ENCODE measurements around the gene CD3G.
"Not testable (repeated sequence)": the region's sequence is repeated elsewhere in the genome, so short reads cannot be mapped to it uniquely, and the experiment has no call there.

CD3G gene

DNA sequence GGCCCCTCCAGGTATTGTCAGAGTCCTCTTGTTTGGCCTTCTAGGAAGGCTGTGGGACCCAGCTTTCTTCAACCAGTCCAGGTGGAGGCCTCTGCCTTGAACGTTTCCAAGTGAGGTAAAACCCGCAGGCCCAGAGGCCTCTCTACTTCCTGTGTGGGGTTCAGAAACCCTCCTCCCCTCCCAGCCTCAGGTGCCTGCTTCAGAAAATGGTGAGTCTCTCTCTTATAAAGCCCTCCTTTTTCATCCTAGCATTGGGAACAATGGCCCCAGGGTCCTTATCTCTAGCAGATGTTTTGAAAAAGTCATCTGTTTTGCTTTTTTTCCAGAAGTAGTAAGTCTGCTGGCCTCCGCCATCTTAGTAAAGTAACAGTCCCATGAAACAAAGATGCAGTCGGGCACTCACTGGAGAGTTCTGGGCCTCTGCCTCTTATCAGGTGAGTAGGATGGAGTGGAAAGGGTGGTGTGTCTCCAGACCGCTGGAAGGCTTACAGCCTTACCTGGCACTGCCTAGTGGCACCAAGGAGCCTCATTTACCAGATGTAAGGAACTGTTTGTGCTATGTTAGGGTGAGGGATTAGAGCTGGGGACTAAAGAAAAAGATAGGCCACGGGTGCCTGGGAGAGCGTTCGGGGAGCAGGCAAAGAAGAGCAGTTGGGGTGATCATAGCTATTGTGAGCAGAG lies 39.4 kb upstream of the CD3G start, which contains the start of gene CD3E:
TSS of gene CD3E (plus strand) at position 163 of the 681 bp plus-strand sequence. CDS start at position 386, 223 bp downstream.
- H3K4me3 ChIP-seq (ENCODE audit: low read depth, low read length): no peak within 1 kb of the TSS
- TF ChIP-seq, protein P1, sequence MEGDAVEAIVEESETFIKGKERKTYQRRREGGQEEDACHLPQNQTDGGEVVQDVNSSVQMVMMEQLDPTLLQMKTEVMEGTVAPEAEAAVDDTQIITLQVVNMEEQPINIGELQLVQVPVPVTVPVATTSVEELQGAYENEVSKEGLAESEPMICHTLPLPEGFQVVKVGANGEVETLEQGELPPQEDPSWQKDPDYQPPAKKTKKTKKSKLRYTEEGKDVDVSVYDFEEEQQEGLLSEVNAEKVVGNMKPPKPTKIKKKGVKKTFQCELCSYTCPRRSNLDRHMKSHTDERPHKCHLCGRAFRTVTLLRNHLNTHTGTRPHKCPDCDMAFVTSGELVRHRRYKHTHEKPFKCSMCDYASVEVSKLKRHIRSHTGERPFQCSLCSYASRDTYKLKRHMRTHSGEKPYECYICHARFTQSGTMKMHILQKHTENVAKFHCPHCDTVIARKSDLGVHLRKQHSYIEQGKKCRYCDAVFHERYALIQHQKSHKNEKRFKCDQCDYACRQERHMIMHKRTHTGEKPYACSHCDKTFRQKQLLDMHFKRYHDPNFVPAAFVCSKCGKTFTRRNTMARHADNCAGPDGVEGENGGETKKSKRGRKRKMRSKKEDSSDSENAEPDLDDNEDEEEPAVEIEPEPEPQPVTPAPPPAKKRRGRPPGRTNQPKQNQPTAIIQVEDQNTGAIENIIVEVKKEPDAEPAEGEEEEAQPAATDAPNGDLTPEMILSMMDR (IDR thresholded peaks at IDR 0.05): no peak
- no peaks in the 10 kb centered on the region for H3K9me3 ChIP-seq (ENCODE audit: control insufficient read depth, low read length)
- no peaks in the 10 kb centered on the region for H3K27me3 ChIP-seq (ENCODE audit: control insufficient read depth, insufficient read depth, low read length)
- no peaks in the 10 kb centered on the region for H3K36me3 ChIP-seq (ENCODE audit: control insufficient read depth, insufficient read depth, low read length)
- H3K79me2 ChIP-seq: no peaks in the 10 kb centered on the region
- H3K4me1 ChIP-seq: no peaks in the 10 kb centered on the region
- no peak within 1 kb of the TSS for H3K4me2 ChIP-seq (ENCODE audit: low read length)
- H2AFZ ChIP-seq: no peak within 1 kb of the TSS
- no peak within 1 kb of the TSS for H3K9ac ChIP-seq
- H3K27ac ChIP-seq: no peak within 1 kb of the TSS

GRCh38 chr11:118305726-118306125 lies 38.4 kb upstream of the CD3G start:
- H2AFZ ChIP-seq: no peak overlapping the region
- H3K4me2 ChIP-seq (ENCODE audit: low read length): no peak overlapping the region
- no peak overlapping the region for H3K27ac ChIP-seq
- H3K4me3 ChIP-seq (ENCODE audit: low read depth, low read length): no peak overlapping the region
- H3K36me3 ChIP-seq (ENCODE audit: control insufficient read depth, insufficient read depth, low read length): no peaks in the 10 kb centered on the region
- no peaks in the 10 kb centered on the region for H3K4me1 ChIP-seq
- no peaks in the 10 kb centered on the region for H3K79me2 ChIP-seq
- H3K27me3 ChIP-seq (ENCODE audit: control insufficient read depth, insufficient read depth, low read length): no peaks in the 10 kb centered on the region
- H3K9me3 ChIP-seq (ENCODE audit: control insufficient read depth, low read length): no peaks in the 10 kb centered on the region
- TF ChIP-seq, protein P1 (IDR thresholded peaks at IDR 0.05): no peak
- H3K9ac ChIP-seq: no peak overlapping the region

GRCh38 chr11:118306556-118306955 lies 37.6 kb upstream of the CD3G start:
- Histone ChIP-seq H3K36me3 (ENCODE audit: control insufficient read depth, insufficient read depth, low read length) (no peaks in the 10 kb centered on the region), H3K27ac (no peak overlapping the region), H3K9me3 (ENCODE audit: control insufficient read depth, low read length) (no peaks in the 10 kb centered on the region), H3K27me3 (ENCODE audit: control insufficient read depth, insufficient read depth, low read length) (no peaks in the 10 kb centered on the region), H3K4me3 (ENCODE audit: low read depth, low read length) (no peak overlapping the region), H3K79me2 (no peaks in the 10 kb centered on the region), H2AFZ (no peak overlapping the region), H3K4me2 (ENCODE audit: low read length) (no peak overlapping the region), H3K9ac (no peak overlapping the region), H3K4me1 (no peaks in the 10 kb centered on the region)
- TF ChIP-seq, protein P1 (IDR thresholded peaks at IDR 0.05): no peak

GRCh38 chr11:118308995-118309528 lies 35.1 kb upstream of the CD3G start:
- H3K4me3 ChIP-seq (ENCODE audit: low read depth, low read length); H2AFZ ChIP-seq; H3K9ac ChIP-seq; H3K4me1 ChIP-seq; H3K27me3 ChIP-seq (ENCODE audit: control insufficient read depth, insufficient read depth, low read length); H3K27ac ChIP-seq; H3K4me2 ChIP-seq (ENCODE audit: low read length); H3K36me3 ChIP-seq (ENCODE audit: control insufficient read depth, insufficient read depth, low read length); H3K9me3 ChIP-seq (ENCODE audit: control insufficient read depth, low read length); H3K79me2 ChIP-seq: not testable (repeated sequence)

GRCh38 chr11:118310271-118310670 lies 33.9 kb upstream of the CD3G start:
- Histone ChIP-seq H3K4me2 (ENCODE audit: low read length) (no peak overlapping the region), H2AFZ (no peak overlapping the region), H3K36me3 (ENCODE audit: control insufficient read depth, insufficient read depth, low read length) (no peaks in the 10 kb centered on the region), H3K4me3 (ENCODE audit: low read depth, low read length) (no peak overlapping the region), H3K79me2 (no peaks in the 10 kb centered on the region), H3K27me3 (ENCODE audit: control insufficient read depth, insufficient read depth, low read length) (no peaks in the 10 kb centered on the region), H3K4me1 (no peaks in the 10 kb centered on the region), H3K9me3 (ENCODE audit: control insufficient read depth, low read length) (no peaks in the 10 kb centered on the region), H3K27ac (no peak overlapping the region), H3K9ac (no peak overlapping the region)
- TF ChIP-seq, protein P1 (IDR thresholded peaks at IDR 0.05): no peak

Measured in parathyroid adenoma (tissue), 2 donors.